DMS153 (cell line): ENCODE results near the gene ATP2B2.
"Not testable (repeated sequence)": the region's sequence is repeated elsewhere in the genome, so short reads cannot be mapped to it uniquely, and the experiment has no call there.

Experiments used
- DNase-seq: peaks from one replicate; lab custom pipeline; 2025; lab: John Stamatoyannopoulos, UW

ATP2B2 gene

GRCh38 chr3:10321630-10322351 is 183.6 kb downstream of the ATP2B2 start:
- no peak for DNase-seq

DNA sequence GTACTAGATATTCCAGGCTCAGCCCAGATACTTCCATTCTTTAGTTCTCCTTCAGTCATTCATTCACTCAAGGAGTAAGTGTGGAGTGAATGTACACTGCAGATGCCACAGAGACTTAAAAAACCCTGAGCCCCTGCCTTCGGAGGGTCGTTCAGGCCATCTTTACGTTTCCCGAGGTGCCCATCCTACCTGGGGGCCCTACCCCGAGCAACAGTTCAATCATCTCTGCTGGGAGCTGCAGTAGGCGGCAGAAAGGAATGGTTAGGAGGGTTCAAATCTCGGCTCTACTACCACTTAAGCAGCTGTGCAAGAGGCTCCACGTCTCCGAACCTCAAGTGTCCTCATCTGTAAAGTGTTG is 185.1 kb downstream of the ATP2B2 start:
- no peak for DNase-seq

DNA sequence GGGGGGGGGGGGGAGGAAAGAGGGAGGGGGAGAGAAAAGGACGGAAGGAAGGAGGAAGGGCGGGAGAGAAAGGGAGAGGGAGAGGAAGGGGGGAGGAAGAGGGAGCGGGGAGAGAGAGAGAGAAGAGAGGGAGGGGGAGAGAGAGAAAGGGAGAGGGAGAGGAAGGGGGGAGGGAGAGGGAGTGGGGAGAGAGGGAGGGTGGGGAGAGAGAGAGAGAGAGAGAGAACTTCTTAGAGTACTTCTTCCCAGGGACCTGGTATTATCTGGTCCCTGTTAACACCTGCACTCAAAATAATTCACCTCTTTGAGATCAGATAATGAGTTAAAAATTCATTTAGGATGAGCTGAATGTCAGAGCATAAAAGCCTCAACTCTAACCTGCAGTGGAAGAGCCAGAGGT is 185.6 kb downstream of the ATP2B2 start:
- no peak for DNase-seq

DNA sequence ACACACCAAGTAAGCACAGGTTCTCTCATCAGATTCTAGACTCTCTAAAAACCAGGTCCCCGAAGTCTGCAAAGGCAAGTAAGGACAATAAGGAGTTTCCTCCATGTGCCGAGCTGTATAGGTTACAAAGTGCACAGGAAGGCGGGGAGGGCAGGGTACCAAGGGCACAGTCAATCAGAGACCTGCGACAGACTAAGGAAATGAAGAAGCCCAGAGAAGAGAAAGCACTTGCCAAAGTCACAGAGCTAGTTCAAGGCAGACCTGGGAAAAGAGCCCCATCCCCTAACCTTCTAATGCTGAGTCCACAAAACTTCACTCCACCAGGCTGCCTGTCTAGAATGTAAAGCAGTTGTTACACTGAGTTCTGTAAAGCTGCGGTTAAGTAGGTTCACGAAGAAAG is 186.1 kb downstream of the ATP2B2 start:
- no peak for DNase-seq

DNA sequence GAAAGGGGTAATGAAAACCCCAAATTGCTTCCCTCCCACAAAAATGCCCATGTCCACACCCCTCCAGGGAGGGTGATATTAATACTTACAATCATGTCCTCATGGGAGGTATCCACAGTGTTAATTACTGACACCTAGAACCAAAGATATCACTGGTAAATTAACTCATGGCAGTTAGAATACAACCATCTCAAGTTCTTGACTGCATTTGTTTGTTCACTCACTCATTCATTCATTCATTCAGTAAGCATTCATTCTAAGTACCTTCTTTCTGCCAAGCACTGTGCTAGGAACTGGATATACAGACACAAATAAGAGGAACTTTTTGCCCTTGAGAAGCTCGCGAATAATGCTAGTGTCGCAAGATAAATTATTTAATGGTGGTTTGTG is 187.4 kb downstream of the ATP2B2 start:
- DNase-seq = no peak

DNA sequence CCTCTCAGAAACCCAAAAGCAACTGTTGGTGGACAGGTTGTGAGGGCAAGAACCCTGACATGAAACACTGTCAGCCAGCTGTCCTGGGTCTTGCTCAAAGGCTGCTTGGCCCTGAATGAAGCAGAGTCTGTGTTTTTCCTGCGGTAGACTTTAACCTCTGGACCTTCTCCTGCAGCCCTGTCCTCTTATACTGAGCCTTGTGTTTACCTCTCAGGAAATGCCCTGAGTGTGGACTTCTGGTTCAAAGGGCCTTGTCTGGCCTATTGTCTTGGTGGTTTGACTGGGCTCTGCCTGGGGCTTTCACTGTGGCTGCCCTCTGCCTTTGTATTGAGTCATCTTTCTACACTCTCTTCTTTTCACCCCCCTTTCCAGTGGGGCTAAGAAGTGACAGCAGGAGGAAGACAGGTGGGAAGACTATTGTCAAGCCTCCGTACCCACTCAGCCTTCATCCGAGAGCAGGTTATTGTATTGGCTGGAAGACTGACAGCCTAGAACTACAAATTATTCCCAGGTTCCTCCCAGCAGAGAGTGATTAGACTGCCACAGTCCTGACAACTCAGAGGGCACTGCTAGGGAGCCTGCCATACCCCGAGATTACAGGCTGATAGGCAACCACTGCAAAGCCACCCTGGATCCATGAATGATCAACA is 187.9 kb downstream of the ATP2B2 start:
- no peak for DNase-seq

DNA sequence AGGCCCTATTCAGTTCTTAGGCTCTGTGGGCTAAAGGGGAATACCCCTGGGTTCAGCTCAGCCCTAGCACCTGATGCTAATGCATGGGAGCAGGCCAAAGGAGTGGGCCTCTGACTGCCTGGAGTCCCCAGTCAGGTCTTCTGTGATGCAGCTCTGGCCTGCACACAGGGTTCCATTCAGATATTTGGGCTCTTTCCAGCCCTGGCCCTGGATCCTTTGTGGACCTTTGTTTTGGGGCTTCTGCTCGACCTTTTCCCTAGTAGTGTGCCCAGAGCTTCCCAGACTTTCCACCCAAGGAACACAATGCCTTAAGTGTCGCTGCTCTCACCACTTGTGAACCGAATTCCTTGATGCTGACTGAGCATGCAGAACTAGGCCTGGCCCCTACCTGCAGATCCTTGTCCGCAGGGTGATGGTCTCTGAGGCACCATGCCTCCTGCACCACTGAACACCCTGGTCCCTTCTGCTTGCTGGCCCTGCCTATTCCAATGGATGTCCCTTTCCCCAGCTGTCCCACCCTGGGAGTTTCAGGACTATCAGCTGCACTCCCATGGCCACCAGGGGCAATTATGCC is 189.5 kb downstream of the ATP2B2 start:
- no peak for DNase-seq

- no peak for DNase-seq
Observed at GRCh38 chr3:10315101-10315500, 190.3 kb downstream of the ATP2B2 start.

GRCh38 chr3:10312861-10313260 is 192.5 kb downstream of the ATP2B2 start:
- no peak for DNase-seq

DNA sequence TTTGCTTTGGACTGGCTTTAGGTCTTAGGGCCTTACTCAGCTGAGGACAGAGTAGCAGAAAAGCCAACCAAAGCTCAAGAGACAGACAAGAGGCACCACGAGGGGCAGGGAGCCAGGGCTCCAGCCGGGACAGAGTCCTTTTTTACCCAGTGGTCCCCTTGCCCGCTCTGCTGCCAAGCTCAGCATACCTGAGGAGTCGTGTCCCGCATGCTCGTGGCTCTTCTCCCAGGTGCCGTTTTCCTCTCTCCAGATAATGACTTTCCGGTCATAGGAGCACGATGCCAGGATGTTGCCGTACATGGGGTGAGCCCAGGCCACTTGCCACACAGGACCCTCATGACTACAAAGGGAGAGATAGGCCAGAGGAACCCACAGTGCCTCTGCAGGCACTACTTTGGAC is 193.0 kb downstream of the ATP2B2 start:
- no peak for DNase-seq

GRCh38 chr3:10311710-10312109 is 193.7 kb downstream of the ATP2B2 start:
- no peak for DNase-seq

DNA sequence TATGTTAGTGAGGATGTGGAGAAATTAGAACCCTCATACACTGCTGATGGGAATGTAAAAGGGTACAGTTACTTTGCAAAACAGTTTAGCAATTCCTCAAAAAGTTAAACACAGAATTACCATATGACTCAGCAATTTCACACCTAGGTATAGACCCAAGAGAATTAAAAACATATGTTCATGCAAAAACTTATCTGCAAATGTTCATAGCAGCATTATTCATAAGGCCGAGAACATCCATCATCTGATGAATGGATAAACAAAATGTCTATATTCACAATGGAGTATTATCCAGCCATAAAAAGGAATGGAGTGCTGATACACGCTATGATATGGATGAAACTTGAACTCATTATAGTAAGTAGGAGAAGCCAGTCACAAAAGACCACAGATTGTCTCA is 194.8 kb downstream of the ATP2B2 start:
- no peak for DNase-seq

DNA sequence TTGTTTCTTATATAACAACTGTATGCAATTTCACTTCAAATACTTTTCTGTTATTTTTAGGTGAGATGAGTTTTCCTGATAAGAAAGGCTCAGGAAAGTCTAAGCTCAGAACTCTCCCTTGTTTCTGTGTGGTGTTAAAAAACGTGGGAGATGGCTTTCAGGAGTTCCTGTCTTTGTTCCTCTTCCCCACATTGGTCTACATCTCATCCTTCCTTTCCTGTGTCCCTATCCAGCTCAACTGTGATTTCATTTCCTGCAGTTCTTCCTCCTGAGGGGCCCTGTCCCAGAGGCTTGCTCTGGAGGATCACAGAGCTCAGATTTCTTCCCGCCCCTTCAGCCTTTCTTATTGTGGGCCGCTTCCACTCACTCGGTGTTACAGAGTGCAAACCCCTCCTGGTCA is 195.7 kb downstream of the ATP2B2 start:
- no peak for DNase-seq

DNA sequence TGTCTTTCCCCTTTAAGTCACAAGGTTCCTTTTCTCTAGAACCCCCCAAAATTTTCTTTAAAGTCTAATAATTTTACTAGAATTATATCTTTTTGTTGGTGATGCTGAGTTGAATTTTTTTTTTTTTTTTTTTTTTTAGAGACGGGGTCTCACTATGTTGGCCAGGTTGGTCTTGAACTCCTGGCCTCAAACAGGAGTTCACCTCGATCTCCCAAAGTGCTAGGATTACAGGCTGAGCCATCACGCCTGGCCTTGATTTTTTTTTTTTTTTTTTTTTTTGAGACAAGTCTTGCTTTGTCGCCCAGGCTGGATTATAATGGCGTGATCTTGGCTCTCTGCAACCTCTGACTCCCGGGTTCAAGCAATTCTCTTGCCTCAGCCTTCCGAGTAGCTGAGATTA is 196.7 kb downstream of the ATP2B2 start:
- DNase-seq = no peak

DNA sequence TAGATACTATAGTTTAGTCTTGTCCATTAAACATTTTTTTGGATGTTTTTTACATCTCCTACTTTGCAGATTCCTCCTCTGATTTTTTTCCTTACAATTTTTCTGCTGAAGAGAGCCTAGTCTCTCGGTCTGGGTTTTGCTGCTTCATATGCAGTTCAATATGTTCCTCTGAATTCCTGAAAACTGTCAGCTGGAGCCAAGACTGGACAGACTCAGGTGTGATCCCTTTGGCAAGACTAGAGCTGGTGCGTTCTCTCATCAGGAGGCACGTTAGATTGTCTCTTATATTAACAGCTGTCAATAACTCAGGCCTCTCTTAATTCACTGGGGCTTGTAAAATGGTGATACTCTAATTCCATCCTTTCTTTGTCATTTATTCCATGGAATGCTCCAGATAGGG is 199.2 kb downstream of the ATP2B2 start:
- DNase-seq = no peak

DNA sequence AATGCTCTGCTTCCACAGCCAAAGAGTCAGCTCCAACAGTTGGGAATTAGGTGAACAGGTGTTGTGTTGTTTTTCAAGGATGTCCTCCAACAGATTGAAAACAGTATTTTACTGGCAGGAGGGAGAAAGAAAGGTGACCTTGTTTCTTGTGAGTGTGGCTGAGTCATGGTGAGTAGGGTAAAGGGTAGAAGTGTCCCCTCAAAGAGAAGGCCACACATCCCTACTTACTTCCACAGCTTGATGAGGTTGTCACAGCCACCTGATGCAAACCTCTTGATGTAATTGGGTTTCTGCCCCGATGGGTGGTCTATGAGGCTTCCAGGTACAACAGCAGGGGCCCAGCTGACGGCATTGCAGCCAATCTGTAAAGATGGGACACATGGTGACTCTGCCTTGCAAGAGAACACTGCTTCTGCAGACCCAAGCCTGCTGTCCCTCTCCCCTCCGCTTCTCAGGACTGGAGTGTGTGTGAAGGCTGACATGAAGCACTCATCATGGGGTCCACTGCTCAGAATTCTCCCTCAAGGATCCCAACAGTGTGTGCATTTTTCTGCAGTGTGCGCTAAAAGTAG is 200.0 kb downstream of the ATP2B2 start:
- DNase-seq = no peak

GRCh38 chr3:10304905-10305304 is 200.5 kb downstream of the ATP2B2 start:
- DNase-seq = no peak

DNA sequence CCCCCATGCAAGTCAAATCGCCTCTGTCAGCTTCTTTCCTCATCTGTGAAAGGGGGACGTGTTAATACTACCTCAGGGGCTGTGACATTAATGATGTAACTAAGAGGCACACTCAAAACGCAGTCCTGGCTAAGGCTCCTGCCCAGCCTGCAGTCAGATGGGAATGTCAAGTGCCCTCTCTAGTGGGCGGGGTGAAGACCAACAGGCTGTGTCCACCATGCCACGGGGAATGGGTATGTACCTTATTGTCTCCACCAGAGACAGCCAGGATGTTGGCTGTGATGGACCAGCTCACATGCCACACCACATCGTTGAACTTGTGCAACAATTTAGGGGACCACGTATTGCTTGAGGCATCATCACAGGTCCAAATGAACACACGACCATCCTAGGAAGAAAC is 201.6 kb downstream of the ATP2B2 start:
- no peak for DNase-seq

DNA sequence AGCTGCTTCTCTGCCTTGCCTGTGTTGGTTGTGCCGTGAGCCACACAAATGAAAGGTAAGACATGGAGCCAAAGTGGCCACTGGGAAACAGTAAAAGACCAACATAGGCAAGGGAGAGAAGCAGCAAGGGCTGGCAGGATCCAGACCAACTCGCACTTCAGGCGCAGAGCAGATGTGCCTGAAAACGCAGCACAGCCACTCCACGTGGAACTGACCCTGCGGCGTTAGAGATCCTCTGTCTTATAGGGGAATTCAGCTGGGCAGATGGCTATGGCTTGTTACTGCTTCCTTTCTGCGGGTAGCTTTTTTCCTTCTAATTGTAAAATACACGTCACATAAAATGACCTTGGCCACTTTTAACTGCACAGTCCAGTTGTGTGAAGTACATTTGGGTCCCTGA is 202.3 kb downstream of the ATP2B2 start:
- no peak for DNase-seq

DNA sequence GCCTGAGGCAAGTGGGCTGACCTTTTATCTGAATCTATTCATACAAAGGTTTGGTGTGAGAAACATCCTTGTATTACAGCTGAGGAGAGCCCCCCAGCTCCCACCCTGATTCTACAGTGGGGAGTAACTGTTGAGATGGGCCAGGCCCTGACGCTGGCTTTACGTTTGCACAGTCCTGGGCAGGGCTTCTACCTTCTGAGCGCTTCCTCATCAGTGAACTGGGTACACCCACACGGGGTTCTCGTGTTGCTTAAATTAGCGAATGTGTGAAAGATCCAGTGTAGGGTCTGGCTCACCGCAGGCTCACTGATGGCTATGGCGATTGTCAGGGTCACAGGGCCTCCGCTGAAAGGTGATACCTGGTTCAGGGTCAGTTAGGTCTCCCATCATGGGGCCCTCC is 205.3 kb downstream of the ATP2B2 start:
- DNase-seq = no peak

DNA sequence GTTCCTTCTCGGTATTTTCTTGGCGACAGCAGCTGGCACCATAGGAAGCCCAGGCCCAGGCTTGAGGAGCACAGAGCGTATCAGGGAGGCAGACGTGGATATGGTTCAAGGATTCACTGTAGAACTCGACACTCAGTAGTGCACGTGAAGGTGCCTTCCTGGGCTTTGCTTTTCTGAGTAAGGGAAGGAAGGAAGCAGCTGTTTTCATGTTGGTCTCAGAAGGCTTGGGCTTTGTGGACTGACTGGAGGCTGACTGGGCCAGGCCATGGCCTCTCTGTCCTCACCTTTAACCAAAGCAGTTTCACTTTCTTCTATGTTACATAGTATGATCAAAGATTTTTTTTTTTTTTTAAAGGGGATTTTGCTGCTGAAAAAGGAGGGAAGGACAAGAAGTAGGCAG is 205.7 kb downstream of the ATP2B2 start:
- DNase-seq = no peak

GRCh38 chr3:10299175-10299574 is 206.2 kb downstream of the ATP2B2 start:
- no peak for DNase-seq

GRCh38 chr3:10298064-10298463 is 207.3 kb downstream of the ATP2B2 start:
- not testable (repeated sequence) for DNase-seq
